DND-41 (cell line): ENCODE results near the gene XXYLT1.

Experiments used
- CTCF ChIP-seq: IDR thresholded peaks from 2 replicates; pipeline ENCODE4 v1.5.1; 2012; ENCODE audit warnings: borderline replicate concordance, low read length, moderate library complexity, mild to moderate bottlenecking; ENCODE audit not compliant: poor library complexity, severe bottlenecking; ENCODE audit errors: extremely low read depth
- EZH2 ChIP-seq: IDR thresholded peaks from 3 replicates; pipeline ENCODE4 v1.6.1; 2012; ENCODE audit warnings: borderline replicate concordance, low read depth, mild to moderate bottlenecking, moderate library complexity, low read length, inconsistent platforms; ENCODE audit not compliant: severe bottlenecking

- no peak for TF ChIP-seq CTCF
- TF ChIP-seq EZH2 = no peak
Measured at GRCh38 chr3:195115600-195116406, 155.2 kb downstream of the XXYLT1 start.
